ENCODE measurements around the gene AGAP1. TPM values are rescaled to one million over a fixed set of nuclear protein-coding genes. Genes with fewer than 3 reads are reported as not detected.

AGAP1 gene
- polyA plus RNA-seq, 5 donors = 14.7 to 19.2 (median 18.4) TPM

DNA sequence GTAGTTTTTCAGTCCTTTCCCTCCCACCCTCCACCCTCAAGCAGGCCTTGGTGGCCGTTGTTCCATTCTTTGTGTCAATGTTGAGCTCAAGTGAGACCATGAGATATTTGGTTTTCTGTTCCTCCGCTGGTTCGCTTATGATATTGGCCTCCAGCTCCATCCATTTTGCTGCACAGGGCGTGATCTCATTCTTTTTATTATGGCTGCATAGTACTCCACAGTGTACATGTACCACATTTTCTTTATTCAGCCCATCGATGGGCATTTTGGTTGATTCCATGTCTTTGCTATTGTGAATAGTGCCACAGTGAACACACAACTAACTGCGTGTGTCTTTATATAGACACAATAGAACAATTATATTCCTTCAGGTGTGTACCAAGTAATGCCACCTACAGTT is 14.1 kb downstream of the AGAP1 start:
- no peak for DNase-seq

DNA sequence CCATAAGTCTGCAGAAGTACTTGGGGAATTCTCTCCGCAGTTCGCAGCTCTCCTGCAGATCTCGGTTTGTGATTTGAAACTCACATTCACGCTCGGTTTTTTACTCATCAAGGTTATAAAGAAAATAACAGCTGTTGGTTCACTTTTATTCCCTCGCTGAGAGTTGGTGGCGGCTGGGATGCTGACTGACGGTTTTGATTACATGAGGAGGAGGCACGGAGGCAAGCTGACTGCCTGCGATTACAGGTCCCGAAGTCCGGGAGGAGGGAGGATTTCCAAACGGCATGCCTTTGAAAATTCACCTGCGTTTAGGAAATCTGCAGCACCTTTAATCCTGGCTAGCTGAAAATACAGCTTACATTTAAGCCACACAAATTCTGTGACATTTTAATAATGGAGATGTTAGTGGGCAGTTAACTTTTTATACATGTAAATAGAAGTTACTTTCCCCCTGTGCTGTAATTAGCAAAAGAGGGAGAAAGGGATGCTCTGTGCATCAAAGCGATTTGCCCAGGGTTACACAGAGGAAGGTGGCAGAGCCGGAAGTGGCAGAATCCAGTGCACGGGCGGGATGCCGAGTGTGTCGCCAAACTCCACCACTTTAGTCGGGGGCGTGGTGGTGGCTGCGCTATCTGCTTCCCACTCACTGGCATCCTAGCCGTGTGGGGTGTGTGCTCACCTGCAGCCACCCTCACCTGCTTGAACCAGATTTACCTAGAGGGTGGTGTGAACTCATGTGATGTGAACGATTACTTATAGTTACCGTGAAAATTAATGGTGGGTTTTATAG is 14.7 kb downstream of the AGAP1 start:
- DNase-seq = no peak

GRCh38 chr2:235510318-235510717 is 16.5 kb downstream of the AGAP1 start:
- DNase-seq = no peak

DNA sequence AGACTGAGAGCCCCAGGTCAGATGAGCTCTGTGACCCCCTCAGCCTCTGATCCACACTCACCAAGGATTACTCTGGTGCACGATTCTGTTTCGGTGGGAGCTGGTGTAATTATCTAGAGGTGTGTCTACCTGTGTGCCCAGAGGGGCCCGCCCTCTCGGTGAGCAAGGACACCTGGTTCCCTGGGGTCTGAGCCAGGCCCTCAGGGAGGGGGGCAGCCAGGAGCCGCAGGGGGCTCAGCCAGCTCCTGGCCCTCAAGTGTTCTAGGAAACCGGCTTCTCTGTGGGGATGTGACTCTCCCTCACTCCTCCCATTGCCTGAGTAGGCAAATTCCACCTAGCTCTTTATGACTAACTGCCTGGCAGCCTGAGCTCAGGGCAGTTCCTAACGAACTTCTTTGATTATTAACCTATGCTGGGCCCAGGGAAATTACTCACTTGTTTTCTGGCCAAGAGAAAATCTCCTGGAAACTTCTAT is 17.4 kb downstream of the AGAP1 start:
- peak in 1 of 2 donors; percentile 46 for DNase-seq

GRCh38 chr2:235511751-235512698 is 18.2 kb downstream of the AGAP1 start:
- no peak for DNase-seq

- no peak for DNase-seq
These were observed 18.8 kb downstream of the AGAP1 start for GRCh38 chr2:235512699-235513053.

GRCh38 chr2:235513984-235514626 is 20.3 kb downstream of the AGAP1 start:
- no peak for DNase-seq

- no peak for DNase-seq
These were observed 21.0 kb downstream of the AGAP1 start for GRCh38 chr2:235514627-235515363.

DNA sequence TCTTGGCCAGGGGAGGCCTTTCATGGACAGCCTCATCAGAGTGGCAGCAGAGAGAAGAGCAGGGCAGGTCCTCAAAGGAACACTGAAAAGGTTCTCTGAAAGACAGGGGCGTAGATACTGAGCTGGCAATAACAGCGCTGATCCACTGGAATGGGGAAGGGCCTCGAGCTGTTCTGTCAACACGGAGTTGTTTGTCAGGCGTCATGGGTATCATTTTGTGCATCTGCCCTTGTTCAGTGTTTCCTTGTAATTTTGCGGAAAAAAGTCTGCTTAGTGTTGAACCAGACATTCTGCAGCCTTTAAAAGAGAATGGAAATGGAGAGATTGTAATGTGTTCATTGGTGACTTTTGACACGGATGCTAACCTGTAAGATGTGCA is 21.5 kb downstream of the AGAP1 start:
- DNase-seq = no peak

GRCh38 chr2:235515821-235516220 is 22.0 kb downstream of the AGAP1 start:
- DNase-seq = no peak

GRCh38 chr2:235516257-235516656 is 22.4 kb downstream of the AGAP1 start:
- DNase-seq = no peak

GRCh38 chr2:235518322-235519090 is 24.7 kb downstream of the AGAP1 start:
- DNase-seq = no peak

- no peak for DNase-seq
These were observed 26.9 kb downstream of the AGAP1 start for GRCh38 chr2:235520787-235521186.

GRCh38 chr2:235521844-235522243 is 28.0 kb downstream of the AGAP1 start:
- no peak for DNase-seq

DNA sequence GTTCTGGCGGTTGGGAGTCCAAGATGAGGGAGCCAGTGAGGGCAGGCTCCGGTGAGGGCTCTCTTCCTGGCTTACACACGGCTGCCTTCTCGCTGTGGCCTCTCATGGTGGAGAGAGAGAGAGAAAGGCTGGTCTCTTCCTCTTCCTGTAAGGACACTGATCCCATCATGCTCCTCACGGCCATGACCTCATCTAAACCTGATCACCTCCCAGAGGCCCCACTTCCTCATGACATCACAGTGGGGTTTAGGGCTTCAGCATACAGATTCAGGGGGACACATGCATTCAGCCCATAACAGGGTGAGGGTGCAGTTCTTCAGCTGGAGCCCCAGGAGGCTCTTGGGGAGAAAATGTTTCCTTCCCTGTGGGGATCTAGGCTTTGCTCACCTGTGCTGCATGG is 29.2 kb downstream of the AGAP1 start:
- no peak for DNase-seq

GRCh38 chr2:235523486-235524150 is 29.8 kb downstream of the AGAP1 start:
- no peak for DNase-seq

DNA sequence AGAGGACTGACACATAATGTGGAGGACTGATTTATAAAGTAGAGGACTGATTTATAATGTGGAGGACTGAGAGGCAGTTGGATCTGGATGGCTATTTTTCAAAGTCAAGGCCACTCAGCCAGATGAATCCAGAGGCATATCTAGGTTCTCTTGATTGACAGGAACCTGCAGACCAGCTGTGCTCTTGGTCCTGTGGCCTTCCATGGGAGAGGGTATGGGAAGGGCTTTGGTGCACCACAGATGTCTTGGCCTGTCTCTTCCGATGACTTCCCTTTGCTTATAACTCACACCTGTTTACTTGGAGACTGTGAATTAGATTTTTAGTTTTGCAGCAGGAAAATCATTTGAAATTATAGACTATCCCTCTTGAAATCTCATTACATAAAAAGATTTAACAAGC is 32.3 kb downstream of the AGAP1 start:
- DNase-seq = no peak

- no peak for DNase-seq
These were observed 34.1 kb downstream of the AGAP1 start for GRCh38 chr2:235527806-235528469.

GRCh38 chr2:235529621-235530020 is 35.8 kb downstream of the AGAP1 start:
- no peak for DNase-seq

DNA sequence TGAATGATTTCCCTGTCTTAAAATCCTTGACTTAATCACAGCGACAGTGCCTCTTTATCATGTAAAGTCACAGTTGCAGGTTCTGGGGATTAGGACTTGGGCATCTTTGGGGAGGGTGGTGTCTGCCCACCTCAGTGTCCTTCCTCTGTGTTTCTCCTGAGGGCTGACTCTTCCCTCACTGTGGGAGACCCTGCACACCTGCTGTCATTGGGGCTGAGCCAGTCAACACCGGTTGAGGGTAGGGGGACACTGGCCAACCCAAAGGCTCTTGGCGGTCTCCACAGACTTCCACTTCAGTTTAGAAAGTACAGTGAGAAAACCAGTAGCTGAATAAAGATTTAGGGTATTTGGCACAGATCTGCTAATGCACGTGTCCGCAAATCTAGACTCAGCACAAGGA is 36.9 kb downstream of the AGAP1 start:
- DNase-seq = no peak
